ENCODE results near the gene VPS13D.

DNA sequence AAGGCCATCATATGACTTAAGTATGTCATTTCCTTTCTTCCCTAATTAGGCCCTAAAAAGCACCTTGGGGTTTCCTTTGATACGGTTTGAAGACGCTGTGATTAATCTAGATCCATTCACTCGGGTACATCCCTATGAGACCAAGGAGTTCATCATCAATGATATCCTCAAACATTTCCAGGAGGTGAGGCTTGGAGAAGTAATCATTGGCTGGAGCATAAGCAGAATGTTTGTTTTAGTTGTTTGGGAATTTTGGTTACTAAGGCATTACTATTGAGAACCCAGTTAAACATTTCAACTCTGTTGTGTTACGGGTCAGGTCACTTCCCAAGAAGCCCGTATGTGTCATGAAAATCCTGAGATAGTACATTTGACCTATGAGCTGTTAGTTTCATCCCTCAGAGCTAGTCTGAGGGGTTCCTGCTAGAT lies 185.2 kb downstream of the VPS13D start:
- TF ChIP-seq, protein P1, sequence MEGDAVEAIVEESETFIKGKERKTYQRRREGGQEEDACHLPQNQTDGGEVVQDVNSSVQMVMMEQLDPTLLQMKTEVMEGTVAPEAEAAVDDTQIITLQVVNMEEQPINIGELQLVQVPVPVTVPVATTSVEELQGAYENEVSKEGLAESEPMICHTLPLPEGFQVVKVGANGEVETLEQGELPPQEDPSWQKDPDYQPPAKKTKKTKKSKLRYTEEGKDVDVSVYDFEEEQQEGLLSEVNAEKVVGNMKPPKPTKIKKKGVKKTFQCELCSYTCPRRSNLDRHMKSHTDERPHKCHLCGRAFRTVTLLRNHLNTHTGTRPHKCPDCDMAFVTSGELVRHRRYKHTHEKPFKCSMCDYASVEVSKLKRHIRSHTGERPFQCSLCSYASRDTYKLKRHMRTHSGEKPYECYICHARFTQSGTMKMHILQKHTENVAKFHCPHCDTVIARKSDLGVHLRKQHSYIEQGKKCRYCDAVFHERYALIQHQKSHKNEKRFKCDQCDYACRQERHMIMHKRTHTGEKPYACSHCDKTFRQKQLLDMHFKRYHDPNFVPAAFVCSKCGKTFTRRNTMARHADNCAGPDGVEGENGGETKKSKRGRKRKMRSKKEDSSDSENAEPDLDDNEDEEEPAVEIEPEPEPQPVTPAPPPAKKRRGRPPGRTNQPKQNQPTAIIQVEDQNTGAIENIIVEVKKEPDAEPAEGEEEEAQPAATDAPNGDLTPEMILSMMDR (IDR thresholded peaks at IDR 0.05), result no peak
- TF ChIP-seq POLR2A (IDR thresholded peaks at IDR 0.05), result no peak

All from esophagus squamous epithelium (tissue), 4 donors.